ENCODE results near the gene SYTL3. TPM values are rescaled to one million over a fixed set of nuclear protein-coding genes. Genes with fewer than 3 reads are reported as not detected.

The SYTL3 gene
- total RNA-seq, 1 experiment from 2014 or later, result 2.0 TPM

Other genes starting within 250 kb of the SYTL3 start
- 24.1 and 25.5 TPM in 2 replicates for gene TMEM181, start 90.0 kb upstream of the SYTL3 start, total RNA-seq (2014; rRNA removed; shearing (Covaris generic))
- 128 and 154 TPM in 2 replicates for gene DYNLT1, start 5.3 kb upstream of the SYTL3 start, total RNA-seq (2014; rRNA removed; shearing (Covaris generic))
- 446 and 456 TPM in 2 replicates for gene EZR, start 169.3 kb downstream of the SYTL3 start, total RNA-seq (2014; rRNA removed; shearing (Covaris generic))

Data from A172 (cell line).